NCI-H524 (cell line): ENCODE data around the gene RBP5.
A peak's percentile ranks its signal among the peaks of the same experiment; 100 is the strongest.

Experiments used
- DNase-seq, 2 experiments: peaks; one replicate each; lab custom pipeline; 2025; lab: John Stamatoyannopoulos, UW

The RBP5 gene

DNA sequence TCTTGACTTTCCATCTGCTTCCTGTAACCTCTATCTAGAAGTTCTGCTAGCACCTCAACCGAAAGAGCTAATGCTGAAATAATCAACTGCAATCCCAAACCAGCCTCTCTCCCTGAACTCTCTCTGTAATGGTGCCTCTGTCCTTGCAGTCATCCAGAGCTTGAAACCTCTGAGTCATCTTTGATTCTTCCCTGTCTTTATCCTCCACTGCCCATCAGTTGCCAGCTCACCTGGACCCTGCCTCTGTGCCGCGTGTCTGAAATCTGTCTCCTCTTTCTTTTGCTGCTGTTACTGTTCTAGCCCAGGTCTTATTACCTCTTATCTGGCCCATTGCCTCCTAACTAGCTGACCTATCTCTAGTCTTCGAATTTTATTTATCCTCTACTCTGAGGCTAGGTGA is 17.0 kb upstream of the RBP5 start:
- no peak for DNase-seq

DNA sequence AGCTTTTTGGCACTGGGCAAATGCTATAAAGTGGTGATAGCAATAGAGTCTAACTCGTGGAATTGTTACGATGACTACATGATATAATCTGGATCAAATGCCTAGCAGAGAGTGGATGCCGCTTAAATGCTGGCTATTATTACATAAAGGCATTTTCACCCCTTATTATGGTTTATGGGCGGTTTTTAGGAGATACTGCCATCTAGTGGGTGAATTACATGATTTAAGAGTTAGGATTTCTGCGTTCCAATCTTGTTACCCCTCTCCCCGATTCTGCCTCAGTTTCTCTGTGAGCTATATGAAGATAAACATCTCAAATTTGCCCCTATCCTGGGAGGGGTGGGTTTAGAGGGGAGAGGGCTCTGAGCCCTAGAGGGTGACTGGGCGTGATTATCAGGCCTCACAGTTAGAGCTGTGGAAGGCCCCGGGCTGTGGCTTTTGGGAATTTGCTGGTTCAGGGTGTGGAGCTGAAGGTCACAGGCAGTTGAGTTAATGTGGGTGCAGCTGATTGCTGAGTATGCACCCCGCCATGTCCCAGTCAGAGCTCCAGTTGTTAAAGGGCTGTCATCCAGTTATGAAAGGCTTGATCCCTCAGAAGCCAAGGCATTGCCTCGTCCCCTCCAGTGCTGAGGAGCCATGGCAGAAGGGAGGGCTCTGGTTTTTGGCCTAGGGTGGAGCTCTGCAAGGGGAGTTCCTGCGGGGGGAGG is 15.9 kb upstream of the RBP5 start:
- DNase-seq = peak; percentile 9 to 60

DNA sequence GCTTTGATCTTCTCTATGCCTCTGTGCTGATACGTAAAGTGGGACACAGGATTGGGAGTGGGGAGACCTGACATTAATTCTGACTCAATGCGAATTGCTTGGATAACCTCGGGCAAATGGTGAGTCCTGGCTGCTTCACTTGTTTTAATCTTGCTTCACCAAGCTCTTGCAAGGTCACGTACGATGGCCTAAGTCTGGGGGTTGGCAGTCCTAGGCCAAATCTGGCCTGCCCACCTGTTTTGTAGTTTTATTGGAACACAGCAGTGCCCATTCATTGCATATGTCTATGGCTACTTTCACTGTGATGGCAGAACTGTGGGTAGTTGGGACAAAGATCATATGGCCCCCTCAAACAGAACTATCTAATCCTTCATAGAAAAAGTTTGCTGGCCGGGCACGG is 14.9 kb upstream of the RBP5 start:
- DNase-seq = no peak

DNA sequence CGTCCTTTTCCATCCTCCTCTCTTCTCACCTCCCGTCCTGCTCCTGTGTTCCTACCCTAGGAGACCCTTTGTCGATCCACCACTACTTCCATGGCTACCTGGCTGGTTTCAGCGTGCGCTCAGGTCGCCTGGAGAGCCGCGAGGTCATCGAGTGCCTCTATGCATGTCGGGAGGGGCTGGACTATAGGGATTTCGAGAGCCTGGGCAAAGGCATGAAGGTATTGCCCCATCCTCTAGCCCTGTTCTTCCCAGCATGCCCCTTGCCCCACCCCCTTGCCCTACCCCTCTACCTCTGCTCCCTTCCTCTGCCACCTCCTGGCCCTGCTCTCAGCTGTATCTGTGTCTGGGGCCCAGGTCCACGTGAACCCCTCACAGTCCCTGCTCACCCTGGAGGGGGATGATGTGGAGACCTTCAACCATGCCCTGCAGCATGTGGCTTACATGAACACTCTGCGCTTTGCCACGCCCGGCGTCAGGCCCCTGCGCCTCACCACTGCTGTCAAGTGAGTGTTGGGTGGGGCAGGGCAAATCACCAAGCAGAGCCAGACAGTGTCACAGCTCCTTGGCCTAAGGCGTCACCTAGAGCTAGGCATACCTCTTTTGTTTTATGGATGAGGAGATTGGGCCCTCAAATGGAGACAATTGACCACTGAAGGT is 14.2 kb upstream of the RBP5 start:
- DNase-seq = no peak

GRCh38 chr12:7142056-7142644 is 13.5 kb upstream of the RBP5 start:
- peak in 1 of 2 experiments; percentile 27 for DNase-seq

DNA sequence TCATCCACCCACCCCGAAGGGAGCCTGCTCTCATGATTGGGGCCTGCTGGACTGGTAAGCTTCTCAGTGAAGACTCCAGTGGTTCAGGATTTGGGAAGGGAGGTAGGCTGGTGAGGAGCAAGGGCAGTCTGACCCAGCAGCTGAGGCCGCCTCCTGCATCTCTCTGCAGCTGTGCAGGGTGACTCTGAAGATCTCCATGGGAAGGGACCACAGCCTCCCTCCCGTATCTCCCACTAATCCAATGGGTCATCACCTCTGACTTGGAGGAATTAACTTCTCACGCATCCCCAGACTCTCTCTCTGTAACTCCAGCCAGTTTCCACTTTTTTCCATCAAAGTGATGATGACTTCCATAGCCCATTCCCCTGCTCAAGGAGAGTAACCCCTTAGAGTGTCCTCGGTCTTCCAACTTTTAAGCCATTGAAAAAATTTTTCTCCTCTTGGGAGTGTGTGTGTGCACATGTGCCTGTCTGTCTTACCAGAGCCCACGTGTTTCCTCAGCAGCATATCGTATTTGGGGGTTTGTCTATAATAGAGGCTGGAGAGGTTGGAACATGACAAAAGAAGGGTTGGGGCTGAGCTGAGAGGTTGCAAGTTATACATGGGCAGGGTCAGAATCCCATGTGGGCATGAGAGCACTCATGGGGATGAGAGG is 12.8 kb upstream of the RBP5 start:
- DNase-seq = no peak

GRCh38 chr12:7139200-7139599 is 10.5 kb upstream of the RBP5 start:
- no peak for DNase-seq

GRCh38 chr12:7137908-7138307 is 9.2 kb upstream of the RBP5 start:
- no peak for DNase-seq

- DNase-seq = no peak
Observed at GRCh38 chr12:7136676-7137075, 8.0 kb upstream of the RBP5 start.

DNA sequence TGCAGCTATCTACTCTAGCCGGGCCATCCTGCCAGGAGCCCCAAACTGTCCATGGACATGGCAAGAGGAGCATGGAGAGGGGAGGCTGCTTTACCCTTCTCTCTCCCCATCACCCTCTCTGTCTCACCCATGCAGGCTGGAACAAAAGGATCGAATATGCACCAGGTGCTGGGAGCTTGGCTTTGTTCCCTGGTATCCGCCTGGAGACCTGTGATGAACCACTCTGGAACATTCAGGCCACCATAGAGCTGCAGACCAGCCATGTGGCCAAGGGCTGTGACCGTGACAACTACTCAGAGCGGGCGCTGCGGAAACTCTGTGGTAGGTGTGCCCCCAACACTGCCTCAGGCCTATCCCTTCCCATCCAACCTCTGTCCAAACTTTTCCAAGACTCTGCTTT is 7.4 kb upstream of the RBP5 start:
- DNase-seq = no peak

- no peak for DNase-seq
Observed at GRCh38 chr12:7134396-7135166, 5.9 kb upstream of the RBP5 start.

DNA sequence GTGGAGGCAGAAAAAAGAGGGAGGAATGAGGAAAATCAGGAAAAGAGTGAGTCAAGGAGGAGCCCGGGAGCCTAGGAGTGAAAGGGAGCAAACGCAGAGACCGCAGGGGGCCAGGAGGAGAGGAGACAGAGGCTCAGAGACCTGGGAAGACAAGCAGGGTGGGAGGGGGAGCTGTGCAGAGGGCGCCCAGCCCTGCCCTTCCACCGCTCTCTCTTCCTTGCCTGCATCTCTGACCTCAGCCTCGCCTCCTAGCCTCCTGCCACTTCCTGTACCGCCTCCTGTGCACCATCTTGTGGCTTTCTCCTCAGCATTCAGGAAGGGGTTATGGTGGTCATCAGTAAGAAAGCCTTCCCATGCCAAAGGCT is 2.8 kb upstream of the RBP5 start:
- DNase-seq = no peak

DNA sequence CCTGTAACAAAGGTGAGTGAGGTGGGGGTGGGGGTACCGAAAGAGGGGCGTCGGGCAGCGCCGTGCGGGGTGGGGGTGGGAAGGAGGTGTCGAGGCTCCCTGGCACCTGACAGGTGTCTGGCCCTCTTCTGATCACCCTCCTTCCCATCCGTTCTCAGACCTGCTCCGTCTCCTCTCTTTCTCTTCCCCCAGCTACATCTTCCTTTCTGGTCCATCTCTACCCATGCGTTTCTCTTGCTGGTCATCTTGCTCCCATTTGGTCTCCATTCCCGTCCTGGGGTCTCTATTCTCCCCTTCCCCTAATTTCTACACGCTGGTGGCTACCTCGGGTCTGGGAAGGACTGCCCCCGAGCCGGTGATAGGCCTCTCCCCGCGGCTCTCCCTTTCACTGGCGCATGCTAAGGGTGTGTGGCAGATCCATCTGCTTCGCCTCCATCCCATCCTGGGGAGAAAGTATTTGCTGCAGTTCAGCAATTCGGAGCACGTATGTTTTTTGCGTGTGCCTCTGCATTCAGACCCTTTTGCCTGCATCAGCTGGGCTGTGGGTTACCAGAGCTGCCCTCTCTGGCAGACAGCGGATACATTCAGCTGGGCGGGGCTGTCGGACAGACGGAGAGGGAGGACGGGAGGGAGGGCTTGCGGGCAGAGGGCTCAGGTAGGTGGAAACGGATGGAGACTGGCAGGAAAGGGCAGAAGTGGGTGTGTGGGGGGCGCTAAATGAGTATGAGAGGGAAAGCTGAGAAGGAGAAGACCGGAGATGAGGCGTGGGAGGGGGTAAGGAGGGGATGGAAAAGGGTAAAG is 2.2 kb upstream of the RBP5 start:
- DNase-seq = peak; percentile 39 to 75

GRCh38 chr12:7129872-7130691 is 1.4 kb upstream of the RBP5 start, which contains the start of gene CLSTN3:
CLSTN3 (plus strand) TSS chr12:7130371; CDS start chr12:7130649, 278 bp downstream.
- DNase-seq = peak; percentile 50 to 73

- no peak for DNase-seq
Observed at GRCh38 chr12:7129287-7129871, 690 bp upstream of the RBP5 start.

DNA sequence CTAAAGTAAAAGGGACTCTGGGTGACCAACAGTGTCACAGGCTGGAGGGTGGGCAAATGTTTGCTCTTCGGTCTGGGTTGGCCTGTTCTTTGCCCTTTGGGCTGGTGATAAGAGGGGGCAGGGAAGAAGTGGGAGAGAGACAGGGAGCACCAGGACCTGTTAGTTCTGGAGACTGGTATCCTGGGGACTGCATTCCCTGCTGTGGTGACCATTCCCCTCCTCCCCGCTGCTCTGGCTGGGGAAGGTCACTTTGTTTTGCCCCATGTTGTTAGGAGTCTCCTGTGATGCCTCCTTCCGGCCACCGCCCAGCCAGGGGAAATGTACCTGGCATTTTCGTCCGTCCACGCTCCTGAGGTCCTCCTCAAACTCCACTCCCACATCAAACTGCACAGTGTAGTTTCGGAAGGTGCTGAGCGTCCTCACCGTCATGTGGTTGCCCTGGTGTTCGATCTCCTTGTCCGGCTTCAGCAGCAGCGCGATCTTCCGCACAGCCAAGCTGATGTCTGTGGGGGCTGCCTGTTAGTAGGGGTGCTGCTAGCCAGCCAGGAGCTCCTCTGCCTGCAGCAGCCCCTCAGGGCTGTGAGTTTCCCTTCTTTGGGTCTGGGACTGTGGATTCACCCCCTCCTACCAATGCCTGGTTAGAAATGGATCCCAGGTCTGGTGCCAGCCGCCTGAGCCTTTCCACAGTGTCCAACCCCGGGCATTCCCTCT is 618 bp downstream of the RBP5 start:
- no peak for DNase-seq

- no peak for DNase-seq
Observed at GRCh38 chr12:7125632-7126227, 3.0 kb downstream of the RBP5 start.

DNA sequence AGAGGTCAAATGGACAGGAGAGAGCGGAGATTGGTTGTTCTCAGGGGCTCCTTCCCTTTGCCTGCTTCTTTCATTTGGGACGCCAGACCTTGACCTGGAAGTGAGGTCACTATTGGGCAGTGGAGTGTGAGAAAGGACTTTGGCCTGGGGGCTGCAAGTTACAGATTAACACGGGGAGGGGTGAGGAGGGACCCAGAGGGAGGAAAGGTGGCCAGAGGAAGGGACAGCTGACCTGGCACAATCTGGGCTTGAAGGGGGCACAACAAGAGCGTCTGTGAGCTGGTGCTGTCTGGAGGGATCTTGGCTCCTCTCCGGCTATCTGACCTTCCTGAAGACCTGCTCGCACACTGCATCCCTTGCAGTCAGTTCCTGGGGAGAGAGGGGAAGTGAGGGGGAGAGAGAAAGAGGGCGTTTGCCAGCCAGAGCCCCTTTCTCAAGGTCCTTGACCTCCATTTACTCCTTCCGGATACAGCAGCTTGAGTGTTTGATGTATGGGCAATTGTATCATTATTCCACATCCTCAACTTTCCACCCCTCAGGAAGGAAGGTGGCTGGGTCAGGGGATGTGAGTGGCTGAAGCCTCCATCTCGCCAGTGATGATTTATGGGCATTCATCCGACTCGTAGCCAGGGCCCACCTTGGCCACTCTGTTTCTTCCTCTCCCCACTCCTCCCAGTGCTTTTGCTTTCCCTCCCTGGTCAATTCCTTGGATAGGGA is 4.7 kb downstream of the RBP5 start:
- no peak for DNase-seq
